Stimulated activated CD4-positive, alpha-beta T cell treated with anti-CD3 and anti-CD28 coated beads, Interleukin-2, amount 100 ng/mL, for 48 hours (primary cell): ENCODE results near the gene STOX2.

Experiments used
- DNase-seq, 2 donors: peaks; one replicate each; pipeline ENCODE4 v3.0.0-alpha.2; 2020

The STOX2 gene

DNA sequence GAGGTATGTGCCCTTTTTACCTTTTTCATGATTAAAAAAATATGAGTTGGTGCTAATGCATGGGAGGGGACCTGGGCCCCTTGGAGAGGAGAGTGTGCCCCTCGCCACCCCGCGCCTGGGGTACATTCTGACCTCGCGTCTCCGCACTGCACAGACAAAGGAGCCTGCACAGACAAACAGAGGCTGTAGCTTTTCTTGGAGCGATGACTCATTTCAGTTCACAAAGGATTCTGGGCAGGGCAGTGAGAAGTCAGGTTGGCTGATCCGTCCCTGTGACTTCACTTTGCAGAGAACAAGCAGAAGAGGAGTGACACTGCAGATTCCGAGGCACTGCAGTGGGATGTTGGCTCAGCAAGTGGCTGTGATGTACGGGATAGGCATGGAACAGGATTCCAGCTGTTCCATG, 82.9 kb downstream of the STOX2 start:
- DNase-seq: no peak

DNA sequence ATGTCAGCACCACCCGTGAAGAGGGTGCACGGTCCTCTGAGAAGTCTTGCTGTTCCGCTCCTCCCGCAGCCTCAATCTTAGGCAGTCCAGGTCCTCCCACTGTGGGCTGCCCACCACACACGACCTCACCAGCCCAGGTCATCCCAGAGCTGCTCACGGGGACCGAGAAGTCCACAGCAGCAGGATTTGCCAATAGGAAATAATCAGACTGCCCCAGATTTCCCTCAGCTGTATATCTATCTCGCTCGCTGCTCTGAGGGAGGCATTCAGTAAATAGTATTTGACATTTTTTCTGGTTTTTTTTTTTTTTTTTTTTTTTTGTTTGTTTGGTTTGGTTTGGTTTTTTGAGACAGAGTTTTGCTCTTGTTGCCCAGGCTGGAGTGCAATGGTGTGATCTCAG, 83.8 kb downstream of the STOX2 start:
- no peak for DNase-seq

DNA sequence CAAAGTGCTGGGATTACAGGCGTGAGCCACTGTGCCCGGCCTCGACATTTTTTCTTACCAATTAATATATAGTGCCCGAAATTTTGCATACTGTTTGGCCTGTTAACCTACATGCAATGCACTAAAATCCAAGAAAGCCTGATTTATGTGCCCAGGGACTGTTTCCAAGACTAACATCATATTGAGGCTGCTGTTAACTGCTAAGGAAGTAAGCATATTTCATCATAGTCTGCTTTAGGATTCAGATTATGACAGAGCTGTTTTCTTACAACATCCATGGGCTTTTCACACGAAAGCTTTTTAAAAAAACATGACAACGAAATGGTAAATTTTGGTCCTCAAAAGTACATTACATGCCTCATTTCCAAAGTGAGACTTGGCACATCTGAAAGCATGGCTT, 84.4 kb downstream of the STOX2 start:
- no peak for DNase-seq

DNA sequence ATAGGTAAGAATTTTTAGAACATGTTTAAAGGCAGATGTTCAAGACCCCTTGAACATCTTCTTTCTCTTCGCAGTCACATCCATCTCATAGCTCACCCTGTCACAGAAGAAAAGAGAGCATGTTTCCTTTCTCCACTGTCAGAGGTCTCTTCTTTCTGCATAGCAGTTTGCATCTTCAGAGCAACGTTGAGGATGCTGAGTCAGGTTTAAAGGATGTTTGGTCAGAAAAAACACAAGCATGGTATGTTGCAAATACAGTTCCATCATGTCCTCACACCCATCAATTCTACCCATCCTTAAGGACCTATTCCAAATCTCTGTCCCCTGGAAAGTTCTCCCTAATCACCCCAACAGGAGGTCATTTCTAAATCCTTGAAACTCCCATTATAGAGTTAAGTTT, 84.8 kb downstream of the STOX2 start:
- DNase-seq: no peak

DNA sequence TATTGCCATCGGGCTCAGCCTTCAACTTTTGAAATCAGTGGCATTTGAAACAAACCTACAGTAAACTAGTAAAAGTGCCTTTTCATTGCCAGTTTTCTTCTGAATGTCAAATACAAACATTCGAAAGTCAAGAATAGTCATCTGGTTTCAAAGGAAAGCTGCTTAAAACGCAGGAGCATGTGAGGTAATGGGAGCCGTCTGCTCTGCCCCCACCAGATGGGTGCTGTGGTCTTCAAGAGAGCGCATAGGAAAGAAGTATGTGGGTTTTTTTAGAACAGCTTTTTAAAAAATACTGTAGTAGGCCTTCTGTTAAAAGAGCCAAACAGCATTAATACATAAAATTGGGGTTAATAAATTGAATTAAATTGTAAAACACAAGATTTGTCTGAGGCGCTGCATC, 88.6 kb downstream of the STOX2 start:
- no peak for DNase-seq

DNA sequence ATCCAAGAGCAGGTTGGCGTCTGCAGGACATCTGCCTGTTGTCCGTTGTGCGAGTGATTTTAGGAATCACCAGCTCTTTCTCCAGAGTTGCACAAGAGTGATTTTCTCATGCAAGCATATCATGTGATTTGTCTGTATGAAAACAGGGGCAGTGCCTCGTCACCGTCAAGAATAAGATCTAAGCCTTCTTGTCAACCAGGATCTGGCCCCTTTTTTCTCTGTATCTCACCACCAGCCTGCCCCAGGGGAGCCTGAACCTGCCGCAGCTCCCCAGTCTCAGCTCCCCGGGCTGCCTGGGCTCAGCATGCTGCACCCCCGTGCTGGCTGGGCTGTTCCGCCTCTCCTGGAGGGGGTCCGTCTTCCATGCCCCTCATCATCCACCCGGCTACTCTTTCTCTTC, 90.5 kb downstream of the STOX2 start:
- no peak for DNase-seq

DNA sequence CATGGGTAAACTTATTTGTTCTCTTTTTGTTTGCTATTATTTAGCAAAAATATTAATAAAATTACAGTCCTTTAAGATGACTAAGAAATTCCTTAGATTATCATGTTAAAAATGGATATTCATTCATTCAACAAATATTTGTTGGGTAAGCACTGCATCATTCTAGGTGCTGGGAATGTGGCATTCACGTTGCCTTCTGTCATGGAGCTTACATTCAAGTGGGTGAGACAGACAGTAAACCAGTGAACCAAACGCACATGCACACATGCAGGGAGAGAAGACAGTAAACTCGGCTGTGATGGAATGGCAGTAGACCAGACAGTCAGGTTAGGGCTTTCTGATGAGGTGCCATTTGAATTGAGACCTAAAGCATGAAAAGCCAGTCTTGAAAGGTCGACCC, 91.8 kb downstream of the STOX2 start:
- DNase-seq: no peak

DNA sequence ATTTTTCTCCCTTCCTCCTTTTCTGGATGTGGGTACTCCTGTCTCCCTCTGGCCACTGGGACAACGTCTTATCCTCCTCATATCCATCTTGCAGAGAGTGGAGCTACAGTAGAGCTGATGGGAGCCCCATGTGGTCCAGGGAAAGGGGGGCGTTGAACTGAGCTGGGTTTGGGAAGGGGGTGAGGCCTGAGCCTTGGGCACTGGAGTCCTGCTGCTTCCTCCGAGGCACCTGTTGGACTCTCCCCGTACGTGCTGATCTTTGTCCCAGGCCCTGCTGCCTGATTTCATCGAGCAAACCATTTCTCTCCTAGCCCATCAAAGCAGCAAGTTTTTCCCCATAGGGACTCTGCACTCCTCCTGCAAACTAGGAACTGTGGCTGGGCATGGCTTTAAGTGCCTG, 94.3 kb downstream of the STOX2 start:
- no peak for DNase-seq

DNA sequence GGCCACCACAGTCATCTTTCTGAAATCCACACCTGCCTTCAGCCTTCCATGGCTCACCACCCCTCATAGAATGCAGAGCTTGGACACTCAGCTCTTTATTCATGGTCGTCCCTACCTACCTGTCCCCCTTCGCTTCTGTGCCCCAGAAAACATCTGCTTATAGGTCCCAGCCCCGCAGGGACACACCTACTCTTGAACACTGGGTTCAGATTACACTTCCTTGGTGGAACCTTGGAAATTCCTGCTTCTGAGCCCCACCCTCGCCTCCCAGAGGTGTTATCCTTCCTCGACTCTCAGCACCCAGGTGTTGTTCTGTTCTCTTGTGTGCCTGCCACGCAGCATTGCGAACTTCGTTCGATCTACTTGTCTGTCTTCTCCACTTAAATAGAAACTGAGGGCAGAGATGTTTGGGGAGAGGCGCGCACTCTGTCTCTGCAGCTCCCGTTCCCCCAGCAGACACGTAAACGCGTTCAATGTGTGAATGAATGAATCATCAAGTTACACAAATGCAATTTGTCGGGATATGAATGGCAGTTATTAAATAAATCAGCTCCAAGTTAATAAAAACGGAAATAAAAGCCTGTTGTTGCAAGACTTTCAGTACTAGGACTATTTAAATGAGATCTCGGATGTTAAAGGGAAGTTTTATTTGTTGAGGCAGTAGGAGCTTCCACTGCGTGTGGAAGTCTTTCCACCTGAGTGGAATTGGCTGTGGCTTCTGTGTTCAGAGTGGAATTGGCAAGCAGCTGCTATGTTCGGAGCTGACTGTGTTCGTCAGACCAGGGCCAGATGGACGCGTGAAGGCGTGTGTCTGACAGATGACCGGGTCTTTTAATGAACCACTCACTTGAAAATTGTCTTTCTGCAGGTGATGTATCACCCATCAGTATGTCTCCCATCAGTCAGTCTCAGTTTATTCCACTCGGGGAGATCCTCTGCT, 95.6 kb downstream of the STOX2 start:
- no peak for DNase-seq

DNA sequence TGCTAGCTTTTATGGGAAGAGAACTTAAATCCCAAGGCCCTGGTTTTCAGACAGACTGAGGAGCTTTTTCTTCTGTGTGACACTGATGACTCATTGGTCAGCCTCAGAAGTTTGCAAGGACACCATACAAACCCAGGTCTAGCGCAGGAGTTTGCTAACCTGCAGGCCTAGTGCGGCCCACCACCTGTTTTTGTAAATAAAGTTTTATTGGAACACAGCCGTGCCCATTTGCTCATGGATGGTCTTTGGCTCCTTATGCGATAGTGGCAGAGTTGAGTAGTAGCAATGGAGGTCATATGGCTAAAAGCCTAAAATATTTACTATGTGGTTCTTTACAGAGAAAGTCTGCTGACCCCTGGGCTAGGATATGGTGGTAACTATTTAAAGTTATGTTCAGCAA, 98.3 kb downstream of the STOX2 start:
- DNase-seq: no peak

DNA sequence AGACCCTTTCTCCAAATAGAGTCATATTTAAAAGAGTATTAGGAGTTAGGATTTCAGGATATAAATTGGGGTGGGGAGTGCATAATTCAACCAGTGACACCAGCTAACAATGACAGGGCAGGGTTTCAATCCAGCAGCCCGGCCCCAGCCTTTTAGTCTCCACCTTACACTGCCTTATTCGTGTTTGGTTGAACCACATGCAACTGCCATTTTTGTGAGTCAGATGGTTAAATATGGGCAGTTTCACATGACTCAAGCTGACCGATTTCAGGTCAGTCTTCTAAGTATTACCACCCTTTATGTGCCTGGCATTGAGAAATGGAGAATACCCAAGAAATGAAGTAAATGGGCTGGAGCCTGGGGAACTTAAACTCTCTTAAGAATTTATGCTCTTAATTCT, 102.8 kb downstream of the STOX2 start:
- DNase-seq: no peak

DNA sequence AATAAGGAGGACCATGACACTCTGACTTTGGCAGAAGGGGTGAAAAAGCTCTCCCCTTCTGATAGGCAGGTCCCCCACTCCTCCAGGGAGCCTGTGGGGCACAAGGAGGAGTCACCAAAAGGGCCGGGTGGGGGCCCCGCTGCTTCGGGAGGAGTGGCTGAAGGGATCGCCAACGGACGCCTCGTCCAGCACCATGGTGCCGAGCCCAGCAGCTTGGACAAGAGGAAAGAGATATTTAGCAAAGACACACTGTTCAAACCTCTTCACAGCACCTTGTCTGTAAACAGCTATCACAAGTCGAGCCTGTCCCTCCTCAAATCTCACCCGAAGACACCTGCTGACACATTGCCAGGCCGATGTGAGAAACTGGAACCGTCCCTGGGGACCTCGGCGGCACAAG, 105.6 kb downstream of the STOX2 start:
- no peak for DNase-seq

DNA sequence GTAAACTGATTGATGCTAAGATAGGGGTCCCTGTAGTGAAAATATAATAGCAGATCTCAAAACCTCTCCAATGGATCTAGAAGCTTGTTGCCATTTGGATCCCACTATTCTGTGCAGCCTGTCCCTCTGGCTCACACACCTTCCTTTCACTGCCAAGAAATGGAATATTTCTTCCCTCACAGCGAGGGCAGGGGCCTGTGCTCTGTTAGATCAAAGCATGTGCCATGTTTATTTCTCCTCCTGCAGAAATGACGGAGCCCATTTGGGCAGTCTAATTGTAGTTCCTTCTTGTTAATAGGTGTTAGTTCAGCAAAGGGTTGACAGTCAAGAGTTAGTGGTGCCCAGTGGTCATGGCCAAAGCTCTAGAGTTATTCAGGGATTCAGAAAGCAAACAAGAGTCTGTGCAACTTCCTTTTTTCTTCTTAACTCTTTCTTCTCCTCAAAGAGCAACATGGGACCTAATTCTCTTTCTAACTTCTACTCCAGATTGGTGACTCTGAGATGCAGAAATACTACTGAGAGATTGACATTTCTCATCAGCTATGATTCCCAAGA, 106.8 kb downstream of the STOX2 start:
- no peak for DNase-seq

DNA sequence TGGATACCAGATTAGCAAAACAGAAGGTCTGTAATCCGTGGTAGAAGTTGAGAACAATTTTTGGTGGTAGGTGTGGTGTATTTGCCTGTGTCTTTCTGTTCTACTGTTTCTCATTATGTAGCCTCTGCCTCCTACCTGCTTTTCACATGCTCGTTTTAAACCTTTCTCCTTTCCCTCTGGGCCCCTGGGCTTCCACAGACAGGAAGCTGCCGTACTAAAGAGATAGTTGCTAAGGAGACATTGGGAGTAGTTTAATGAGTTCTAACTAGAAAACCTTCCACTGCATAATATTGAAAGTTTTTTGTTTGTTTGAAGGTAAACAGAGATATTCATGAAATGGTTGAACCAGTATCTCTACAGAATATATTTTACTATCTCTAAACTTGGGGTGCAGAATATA, 107.8 kb downstream of the STOX2 start:
- DNase-seq: no peak

DNA sequence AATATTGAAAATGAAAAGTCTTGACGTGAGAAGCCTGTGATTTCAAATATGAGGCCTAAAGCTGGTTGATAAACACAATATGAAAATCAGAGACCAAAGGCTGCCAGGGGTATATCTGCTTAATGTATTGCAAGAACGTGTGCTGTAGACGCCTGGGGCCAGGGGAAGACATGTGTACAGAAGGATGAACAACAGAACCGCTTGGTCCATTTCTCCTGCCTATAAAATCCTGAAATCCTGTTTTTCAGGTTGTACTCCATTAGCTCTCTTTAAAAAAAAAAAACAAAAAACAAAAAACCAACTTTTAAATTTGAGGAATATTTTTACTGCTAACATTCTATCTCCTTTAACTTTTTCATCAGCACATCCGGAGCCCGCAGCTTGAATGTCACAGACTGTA, 109.2 kb downstream of the STOX2 start:
- DNase-seq: no peak

DNA sequence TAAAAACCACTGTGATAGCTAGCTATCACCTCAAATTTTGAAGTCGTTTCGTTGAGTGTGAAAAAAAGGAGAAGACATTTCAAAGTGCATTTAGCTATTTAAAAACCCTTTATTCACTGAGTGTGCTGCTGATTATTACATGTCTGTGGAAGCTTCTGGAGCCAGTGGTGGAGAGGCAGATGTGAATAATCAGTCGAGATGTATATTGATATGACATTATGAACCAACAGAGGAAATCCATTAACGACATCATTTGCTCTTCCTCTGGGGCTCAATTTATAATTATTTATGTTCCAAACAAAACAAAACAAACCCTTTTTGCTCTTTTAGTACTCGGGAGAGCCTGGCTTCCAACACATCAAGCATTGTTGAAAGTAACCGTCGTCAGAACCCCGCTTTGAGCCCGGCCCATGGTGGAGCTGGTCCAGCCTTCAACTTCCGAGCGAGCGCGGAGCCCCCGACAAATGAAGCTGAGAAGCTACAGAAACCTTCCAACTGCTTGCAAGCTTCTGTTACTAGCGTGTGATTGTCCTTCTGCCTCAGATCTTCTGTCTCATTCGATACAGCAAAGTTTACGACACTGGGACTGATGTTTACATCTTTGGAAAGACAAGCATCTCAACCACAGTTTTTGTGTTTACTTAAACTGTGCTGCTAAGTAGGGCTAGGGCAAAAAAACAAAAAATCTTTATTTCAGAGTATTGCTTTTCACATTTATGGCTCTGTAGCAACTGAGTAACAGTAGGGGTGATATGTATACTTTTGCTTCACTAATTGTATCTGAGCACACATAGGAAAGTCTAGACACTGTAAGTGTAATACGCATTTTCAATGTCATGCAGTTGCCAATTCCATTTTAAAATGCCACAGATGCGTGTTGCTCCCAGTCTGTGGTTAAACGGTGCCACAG, 111.9 kb downstream of the STOX2 start:
- DNase-seq: no peak

DNA sequence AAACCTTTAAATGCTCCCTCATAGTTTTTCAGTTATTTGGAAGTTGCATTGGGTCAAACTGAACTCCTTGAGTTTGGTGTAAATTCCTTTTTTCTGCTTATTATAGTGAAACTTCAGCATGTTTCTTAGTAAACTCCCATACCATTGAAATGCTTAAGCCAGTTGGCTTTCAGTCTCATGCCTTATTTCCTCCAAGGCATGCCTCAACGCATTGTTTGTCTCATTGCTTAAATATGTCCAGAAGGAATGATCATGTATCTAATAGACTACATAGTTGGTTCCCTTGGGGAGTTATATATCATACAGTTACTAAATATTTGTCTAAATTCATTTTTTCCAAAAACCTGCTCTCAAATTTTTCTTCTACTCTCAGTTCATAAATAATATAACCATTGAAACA, 114.0 kb downstream of the STOX2 start:
- no peak for DNase-seq

DNA sequence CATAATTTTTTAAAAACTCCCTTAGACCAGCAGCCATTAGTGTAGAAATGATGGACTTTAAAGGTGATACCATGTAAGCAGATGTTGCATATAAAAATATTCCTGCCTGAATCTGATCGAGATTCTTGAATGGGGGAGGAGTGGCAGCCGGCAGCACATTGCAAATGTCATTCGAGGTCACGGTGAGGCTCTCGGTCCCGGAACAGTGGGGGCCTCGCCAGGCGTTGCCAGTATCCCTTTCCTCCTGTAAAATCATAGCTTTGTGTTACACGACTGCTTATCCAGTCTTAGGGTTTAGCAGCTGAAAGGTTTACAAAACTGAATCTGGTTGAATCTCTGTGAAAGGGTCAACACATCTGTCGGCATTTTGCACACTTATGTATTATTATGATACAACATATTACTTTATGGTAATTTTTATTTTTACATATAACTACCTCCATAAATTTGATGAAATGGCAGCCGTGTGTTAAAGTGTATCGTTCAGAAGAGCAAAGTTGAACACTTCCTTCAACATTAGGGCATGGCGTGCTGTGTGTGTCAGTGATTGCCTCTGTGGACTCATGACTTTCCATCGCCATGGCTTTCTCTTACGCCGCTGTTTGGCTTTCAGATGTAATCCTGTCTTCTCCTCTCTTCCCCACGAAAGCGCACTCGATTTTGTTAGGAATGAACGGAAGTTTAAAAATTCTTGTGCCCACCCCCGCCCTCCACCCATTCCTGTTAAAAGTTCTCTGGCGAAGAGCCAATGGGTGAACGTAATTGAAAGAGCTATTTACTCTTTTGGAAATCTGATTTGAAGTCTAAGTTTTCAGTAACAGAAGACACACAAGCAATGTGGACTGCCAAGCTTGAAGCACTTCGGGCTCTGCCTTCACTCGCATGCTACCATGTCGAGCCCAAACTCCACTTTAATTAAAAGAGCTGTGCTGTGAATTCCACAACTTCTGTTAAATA, 114.8 kb downstream of the STOX2 start:
- DNase-seq: no peak

DNA sequence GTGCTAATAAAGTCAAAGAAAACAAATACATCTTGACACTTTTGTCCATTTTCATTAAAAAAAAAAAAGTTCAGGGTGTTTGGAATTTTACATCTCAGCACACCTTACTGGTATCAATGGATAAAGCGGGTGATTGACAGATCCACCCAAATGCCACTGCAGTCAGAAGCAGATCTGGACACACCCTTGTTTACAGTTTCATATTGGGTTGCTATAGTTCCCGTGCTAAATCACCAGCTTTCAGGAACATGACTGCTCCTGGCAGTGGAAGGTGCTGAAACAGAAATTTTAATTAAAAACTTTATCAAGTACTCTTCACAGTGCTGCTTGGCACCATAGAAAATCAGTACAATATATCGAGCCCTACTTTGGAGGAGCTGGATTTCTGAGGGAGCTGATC, 116.3 kb downstream of the STOX2 start:
- no peak for DNase-seq

DNA sequence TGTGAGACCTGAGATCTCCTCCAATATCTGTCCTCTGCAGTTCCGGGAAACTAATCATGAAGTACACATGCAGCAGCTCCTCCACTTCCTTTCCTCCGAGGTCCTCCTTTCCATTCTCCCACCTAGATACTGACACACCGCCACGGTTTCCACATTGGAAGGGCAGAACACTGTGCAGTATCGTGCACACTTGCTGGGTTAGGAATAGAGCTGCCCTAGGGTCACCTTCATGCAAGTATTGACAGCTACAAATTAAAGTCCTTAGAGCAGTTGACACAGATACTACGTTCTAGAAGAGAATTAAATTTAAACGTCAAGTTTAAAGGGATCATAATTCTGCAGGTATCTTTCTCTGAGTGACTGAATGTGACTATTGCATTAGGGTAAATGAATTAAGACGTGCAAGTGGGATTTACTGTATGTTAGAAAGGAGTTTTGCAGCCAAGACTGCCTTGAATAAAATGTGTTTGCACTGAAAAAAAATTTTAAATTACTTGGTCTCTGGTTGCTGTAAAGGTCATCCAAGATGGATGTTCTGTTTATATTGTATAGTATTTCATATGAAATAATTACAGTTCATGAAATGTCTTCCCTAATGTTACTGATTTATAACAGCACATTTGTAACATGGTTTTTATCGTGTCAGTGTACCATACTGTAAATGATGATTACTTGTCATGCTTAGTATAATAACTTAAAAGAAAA, 117.7 kb downstream of the STOX2 start:
- no peak for DNase-seq

DNA sequence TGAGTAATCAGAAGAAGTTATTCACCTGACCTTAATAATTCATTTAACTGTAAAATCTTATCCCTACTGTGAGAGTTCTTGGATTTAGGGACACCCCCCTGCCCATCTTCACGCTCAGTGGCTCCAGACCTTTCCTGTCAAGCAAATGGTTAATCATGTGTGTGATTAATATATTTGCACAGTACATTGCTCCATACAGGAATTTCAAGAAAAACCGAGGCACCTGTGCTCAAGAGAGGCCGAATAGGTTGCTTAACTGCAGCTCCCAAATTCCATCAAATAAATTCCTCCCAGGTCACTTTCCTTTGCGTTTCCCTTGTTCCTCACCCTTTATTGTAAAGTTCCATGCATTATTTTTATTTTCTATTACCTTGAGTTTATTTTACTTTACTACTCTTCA, 119.5 kb downstream of the STOX2 start:
- DNase-seq: no peak
